GM18498 (cell line): ENCODE data around the gene HIRA.

ENCODE experiments used
- ATAC-seq: cut with Tn5 transposase; IDR thresholded peaks from one replicate; pipeline ENCODE4 v1.9.1; 2021; ENCODE audit warnings: mild to moderate bottlenecking, moderate library complexity; ENCODE audit not compliant: unreplicated experiment

Gene HIRA

DNA sequence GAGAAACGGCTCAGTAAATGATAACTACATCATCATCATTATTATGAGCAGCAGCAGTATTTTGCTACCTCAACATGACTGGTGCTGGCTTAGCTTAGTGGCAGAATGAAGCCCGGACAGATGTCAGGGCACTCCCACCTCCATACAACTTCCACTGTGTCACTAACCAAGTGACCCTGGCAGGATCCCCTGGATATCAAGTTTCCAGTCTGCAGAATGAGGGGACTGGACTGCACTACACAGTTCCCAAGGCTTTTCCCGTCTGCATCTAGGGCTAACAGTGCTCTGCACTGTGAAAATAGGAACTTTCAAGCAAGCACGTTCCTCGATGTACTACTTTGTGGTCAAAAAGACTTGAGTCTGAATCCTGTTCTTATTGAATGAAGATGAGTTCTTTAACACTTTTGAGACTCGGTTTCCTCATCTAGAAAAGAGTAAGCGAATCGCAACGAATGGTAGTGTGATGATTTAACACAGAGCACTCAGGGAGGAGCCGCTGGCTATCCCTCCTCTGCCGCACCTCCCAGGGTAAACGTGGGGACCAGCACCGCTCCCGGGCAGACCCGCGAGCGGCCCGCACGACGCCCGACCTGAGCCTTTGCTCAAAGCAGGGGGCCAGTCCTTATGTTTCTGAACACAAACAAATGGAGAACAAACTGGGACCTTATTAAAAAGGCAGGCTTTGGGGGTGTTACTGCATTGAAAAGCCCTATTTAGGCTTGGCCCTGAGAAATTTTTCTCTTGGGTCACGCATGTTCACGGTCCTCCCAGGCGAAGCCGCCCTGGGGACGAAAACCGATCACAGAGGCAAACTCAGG is 140.9 kb downstream of the HIRA start:
- ATAC-seq = no peak

DNA sequence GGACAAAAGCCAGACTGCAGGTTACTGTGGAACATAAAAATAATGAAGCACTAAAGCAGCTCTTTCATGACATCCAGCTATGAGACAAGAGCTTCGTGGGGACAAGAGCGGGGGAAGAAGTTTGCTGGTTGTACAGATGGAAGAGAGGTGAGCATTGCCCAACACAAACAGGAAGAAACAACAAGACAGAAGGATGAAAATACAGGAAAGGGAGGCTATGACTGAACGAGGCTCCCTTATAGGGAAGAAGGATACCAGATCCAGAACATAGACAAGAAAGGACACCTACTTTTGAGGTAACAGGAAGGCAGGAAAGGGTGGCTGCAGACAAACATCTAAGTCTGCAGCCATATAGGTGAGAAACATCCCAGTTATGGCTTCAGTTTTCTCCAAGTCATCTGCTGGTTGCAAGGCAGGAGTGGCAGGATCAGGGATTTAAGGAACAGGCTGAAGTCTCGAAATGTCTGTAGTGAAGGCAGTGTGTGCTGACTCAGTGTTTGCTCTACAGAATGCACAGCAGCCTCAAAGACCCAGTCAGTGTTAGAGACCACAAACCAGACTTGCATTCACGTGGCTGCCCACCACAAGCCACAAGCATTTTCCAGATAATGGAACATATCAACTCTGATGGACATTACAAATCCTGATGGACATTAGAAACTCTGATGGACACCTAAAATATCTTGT is 141.9 kb downstream of the HIRA start:
- ATAC-seq = no peak

DNA sequence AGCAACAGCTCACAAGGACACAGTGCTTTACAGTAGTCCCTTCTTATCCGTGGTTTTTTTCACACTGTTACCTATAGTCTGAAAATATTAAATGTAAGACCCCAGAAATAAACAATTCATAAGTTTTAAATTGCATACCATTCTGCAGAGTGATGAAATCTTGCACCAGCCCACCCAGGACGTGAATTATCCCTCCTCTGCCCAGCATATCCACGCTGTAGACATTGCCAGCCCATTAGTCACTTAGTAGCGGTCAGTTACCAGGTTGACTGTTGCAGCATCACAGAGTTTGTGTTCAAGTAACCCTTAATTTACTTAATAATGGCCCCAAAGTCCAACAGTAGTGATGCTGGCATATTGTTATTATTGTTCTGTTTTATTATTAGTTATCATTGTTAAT is 143.6 kb downstream of the HIRA start:
- ATAC-seq = no peak

DNA sequence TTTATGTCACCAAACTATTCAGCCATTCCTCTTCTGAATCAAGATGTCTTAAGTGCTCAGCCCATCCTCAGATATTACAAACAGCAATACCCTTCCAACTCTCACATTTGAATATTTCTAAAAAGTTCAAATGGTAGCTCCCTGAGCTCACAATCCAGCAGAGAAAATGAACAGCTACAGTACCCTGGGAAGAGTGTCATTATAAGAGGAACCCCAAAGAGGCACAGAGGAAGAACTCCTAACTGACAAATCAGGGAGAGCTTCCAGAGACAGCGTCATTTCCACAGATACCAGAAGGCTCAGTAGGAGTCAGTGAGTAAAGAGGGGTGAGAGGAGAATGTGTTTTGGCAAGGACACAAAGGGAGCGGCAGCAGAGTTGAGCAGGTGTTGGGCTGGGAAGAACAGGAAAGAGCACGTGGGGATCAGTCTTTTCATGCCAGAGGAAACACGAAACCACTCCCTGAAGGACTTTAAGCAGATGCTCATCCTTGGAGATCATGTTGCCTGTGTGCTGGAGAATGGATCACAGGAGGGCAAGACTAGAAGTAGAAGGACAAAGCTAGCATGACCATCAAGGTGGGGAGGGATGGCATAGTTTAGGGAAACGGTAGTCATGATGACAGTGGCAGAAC is 144.3 kb downstream of the HIRA start:
- ATAC-seq = no peak

DNA sequence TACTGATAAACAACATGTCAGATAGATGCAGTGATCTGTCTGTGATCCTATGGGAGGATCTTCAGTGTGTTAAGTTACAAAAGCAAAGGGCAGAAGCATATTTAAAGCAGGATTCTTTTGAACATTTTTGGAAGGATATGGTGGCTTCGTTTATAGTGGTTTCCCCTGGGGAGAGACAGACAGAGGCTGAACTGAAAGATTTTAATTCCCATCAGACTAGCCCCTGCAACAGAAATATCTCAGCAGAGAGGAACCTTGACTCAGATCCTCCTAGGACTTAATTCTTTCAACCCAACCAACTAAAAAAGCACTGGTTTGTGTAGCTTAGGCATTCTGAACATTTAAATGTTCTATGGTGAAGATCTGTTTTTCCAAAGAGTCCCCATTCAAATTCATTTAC is 145.7 kb downstream of the HIRA start:
- no peak for ATAC-seq
